HG02623 (cell line): Measurements from ENCODE around the gene MRE11.
A peak's percentile ranks its signal among the peaks of the same experiment; 100 is the strongest.
"Not testable (repeated sequence)": the region's sequence is repeated elsewhere in the genome, so short reads cannot be mapped to it uniquely, and the experiment has no call there.

Experiments
- ATAC-seq: cut with Tn5 transposase; IDR thresholded peaks from one replicate; pipeline ENCODE4 v1.9.1; 2021; ENCODE audit warnings: moderate library complexity; ENCODE audit not compliant: unreplicated experiment

The MRE11 gene

DNA sequence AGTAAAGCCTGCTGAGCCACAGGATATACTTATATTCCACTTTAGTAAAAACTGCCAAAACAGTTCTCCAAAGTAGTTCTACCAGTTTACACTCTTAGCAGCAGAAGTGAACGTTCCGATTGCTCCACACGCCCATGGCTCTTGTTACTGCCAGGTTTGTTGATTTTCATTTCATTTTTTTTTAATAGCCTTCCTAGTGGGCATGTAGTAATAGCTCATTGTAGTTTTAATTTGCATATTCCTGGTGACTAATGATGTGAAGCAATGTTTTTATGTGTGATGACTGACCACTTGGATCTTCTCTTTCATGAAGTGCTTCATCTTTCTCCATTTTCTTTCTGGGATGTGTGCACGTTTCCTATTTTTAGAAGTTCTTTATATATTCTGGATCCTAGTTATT lies 13.8 kb upstream of the MRE11 start:
- no peak for ATAC-seq

DNA sequence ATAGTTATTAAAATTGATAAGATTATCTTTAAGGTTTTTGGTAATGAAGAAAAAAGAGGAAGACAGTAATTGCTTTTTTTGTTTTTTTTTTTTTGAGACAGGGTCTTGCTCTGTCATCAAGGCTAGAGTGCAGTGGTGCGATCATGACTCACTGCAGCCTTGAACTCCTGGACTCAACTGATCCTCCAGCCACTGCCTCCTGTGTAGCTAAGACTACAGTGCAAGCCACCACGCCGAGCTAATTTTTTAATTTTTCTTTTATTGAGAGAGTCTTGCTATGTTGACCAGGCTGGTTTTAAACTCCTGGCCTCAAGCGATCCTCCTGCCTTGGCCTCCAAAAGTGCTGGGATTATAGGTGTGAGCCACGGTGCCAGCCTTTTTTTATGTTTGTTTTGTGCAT lies 12.9 kb upstream of the MRE11 start:
- not testable (repeated sequence) for ATAC-seq

DNA sequence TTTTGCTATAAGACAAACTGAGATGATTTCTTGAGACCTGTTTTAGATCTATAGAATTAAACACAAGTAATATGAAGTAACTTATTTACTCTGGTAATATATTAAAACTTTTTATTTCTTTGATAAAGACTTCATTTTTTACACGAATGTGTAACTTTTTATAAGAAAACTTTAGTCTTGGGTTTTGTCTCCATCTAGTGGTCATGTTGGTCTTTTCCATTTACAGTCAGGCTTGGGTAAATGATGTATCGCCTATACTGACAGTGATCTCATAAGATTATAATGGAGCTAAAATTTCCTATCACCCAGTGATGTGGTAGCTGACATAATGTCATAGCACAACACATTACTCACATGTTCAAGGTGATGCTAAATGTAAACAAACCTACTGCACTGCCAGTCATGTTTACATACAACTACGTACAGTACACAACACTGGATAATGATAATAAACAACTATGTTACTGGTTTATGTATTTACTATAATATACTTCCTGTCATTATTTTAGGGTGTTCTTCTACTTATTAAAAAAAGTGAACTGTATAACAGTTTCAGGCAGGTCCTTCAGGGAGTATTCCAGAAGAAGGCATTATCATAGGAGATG lies 11.1 kb upstream of the MRE11 start:
- ATAC-seq = no peak

DNA sequence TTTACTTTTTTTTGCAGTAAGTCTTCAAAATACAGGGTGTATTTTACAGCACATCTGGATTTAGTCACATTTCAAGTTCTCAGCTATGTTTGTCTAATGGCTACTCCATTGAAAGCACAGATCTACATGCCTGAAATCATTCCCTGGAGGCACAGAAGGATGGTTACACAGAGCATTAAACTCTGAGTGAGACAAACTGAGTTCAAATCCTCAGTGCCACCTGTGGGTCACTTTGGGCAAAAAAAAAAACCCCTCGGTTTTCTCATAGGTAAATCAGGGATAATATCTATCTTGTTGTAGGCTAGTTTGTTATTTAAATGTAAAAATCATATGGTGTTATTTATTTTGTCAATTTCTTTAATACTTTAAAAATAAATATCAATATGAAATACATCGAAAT lies 7.9 kb upstream of the MRE11 start:
- ATAC-seq = no peak

DNA sequence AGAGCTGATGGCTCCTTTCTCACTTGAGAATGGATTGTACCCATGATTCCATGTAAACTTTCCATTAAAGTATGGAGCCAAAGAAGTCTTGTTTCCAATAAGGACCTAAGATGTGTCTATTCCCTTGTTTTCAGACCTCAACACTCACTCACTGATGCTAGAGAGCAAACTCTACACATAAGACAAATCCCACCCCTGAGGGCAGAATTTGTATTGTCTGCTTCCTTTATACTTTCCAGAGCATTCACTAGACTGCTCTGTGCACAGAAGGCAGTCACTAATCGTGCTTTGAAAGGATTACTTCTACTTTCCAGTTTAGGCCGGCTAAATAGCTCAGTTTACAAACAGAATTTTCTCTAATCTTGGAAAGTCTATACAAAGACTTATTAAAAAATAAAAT lies 6.5 kb upstream of the MRE11 start:
- ATAC-seq = no peak

DNA sequence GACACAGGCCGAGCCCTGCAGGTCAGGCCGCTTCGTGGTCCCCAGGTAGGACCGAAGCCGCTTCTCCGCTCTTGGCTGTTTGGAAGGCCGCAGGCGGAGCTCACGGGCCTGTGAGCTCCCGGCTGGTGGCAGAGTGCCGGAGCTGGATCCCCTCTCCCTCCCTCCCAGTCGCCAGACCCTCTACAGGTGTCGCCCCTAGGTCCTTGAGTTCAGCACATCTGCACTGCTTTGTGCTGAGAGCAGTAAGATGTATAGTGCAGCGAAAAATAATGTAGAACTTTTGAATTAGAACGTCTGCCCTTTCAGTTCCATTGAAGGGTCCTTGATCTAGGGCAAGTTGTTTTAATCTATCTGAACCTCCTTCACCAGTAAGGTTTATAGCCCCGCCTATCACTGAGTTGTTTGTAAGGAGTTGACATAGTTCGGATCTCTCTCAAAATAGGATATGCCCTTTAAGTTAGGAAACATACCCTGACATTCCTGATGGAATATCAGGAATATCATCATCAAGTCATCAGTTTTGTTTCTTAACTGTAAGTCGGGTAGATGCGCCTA lies 559 bp upstream of the MRE11 start:
- peak; percentile 49 for ATAC-seq

DNA sequence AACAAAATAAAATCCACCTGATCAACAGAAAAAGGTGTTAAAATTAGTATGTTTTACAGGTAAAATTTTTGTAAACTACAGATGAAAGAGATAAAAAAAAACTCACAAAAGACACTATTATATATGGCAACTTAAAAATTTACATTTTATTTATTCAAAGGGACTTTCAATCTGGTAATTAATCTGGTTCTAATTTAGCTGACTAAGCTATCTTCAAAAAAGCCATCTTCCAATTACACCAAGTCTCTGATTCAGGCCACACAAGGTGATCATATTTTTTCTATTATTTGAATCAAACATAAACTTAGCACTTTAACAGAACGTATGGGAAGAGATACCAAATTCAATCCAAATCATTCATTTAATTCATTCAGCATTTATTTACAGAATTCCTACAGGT lies 7.6 kb downstream of the MRE11 start:
- ATAC-seq = no peak

DNA sequence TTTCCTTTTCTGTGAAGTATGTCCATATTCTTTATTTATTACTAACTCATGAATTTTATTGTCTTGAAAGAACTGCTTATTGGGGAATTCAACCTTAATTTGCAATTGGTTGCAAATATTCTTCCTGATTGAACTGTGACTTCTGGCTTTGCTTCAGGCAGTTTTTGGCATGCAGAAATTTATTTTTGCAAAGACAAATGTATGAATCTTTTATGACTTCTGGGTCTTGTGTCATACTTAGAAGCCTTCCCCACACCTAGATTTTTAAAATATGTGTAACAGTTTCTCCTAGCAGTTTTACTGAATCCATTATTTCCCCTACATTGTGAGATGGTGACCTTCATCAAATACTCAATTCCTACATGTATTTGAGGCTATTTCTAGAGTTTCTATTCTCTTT lies 12.3 kb downstream of the MRE11 start:
- ATAC-seq = no peak

DNA sequence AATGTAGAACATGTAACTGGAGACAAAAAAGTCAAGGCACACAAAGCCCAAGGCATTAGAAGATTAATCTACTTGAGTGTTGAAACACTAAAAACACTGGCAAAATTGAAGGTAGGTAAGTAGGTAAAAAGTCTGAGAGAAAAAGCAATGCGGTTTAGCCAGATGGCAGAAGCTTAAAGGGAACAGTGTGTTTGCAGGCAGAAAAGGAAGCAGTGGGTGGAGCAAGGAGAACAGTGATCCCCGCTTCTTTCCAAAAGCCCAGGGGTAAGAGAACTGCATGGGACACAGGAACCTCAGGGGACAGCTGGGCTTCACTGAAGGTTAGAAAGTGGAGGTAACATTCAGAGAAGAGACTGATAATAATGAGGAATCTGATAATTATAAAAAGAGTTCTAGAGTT lies 16.0 kb downstream of the MRE11 start:
- ATAC-seq = no peak

DNA sequence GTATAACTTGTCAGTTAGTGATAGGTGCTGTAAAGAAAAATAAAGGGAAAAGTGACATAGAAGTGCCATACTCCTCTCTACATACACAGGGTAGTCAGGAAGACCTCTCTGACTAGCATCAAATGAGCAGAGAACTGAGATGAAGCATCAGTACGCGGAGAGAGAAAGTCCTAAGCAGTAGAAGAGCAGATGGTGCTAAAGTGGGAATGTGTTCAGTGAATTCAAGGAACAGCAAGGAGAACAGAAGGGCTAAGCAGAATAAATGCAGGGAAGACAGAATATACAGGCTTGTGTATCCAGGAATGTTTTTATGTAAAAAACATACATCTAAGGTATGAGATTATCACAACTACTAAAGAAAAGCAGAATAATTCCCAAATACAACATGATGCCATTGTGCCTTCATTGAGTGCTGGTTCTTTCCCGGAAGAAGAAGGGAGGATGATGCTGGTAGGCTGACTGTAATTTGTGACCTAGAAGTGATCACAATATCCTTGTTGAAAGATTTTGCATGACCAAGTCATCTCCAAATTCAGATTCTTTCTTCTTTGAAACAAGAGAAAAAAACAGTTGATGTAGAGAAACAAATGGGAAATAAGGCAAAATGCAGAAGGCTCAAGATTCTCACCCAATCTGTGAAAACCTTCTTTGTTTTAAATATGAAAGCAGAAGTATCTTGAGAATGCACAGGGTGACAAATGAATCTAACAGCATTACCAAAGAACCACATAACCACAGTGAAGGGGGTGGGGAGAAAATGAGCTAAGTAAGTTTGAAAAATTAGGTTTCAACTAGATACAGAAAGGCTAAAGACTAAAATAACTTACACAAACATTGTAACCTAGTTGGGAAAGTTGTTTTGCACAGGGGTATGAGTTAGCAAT lies 20.5 kb downstream of the MRE11 start:
- ATAC-seq = peak; percentile 80

DNA sequence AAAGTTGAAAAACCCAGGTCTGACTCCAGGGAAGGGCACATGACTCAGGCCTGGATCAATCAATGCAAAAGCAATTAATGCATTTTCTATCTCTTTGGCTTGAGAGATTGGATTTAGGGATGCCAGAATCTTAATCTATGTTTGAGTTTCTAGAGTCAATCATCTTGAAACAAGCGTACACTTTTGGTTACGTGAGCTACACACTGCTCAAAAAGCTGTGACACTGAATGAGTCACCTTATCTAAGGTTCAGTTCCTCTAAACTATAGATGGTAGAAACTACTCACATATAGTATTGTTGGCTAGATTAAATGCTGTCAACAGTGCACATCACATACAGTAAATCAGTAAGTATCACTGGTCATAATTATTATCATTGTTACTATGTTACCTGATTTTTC lies 24.2 kb downstream of the MRE11 start:
- ATAC-seq = peak; percentile 85

DNA sequence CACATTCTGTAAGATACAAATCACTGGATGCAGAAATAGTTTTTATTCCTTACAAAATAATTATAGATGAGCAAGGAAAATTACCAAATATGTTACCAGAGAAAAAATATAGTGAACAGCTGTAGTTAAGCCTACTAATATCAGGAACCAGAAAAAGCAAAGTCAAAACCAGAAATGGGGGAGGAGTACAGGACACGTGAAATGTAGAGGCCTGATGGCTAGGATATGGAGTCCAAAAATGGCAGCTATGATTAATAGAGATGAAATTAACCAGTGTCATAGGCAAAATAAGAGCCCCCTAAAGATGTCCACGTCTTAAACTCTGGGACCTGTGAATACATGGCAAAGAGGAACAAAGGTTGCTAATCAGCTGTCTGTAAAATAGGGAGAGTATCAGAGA lies 34.1 kb downstream of the MRE11 start:
- ATAC-seq = no peak

DNA sequence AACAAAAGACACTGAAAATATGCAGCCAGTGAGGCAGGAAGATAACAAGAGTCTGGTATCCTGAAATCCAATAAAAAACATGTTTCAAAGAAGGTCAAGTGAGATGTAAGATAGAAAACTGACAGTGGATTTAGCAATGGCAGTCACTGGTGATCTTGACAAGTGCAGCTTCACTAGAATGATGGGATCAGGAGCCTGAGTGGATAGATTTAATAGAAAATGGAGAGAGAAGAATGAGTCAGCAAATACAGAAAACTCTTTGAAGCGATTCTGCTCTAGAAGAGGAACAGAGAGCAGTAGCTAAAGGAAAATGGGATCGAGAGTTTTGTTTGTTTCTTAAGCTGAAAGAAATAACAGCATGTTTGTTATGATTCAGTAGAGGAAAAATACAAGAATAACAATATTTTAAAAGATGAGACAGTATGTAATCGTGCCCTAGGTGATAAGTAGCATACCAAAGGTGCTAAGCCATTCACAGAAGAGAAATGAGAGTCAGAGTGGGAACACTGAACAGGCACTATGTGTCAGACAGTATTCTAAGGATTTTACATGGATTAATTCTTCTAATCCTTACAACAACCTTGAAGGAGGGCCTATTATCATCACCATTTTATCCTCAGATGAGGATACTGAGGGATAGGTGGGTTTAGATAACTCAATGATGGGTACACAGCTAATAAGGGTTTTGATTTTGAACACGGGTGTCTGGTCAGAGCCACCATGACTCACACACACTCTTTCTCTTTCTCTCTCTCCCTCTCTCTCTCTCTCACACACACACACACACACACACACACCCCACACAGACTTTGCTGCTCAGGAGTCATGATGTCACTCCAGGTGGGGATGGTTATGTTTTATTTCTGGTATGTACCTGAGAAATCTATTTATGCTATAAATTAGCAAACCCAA lies 36.3 kb downstream of the MRE11 start:
- no peak for ATAC-seq

DNA sequence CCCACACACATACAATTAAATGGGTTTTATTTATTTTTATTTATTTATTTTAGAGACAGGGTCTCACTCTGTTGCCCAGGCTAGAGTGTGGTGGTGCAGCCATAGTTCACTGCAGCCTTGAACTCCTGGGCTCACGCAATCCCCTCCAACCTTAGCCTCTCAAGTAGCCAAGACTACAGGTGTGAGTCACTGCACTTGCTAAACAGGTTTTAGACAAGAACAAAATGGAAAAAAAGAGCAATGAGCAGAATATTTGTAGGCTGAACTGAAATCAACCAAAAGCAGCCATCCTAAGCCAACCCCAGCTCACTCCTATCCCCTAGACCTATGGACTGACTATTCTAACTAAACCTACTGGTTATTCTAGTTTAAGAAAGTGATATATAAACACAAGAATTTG lies 37.8 kb downstream of the MRE11 start:
- no peak for ATAC-seq

DNA sequence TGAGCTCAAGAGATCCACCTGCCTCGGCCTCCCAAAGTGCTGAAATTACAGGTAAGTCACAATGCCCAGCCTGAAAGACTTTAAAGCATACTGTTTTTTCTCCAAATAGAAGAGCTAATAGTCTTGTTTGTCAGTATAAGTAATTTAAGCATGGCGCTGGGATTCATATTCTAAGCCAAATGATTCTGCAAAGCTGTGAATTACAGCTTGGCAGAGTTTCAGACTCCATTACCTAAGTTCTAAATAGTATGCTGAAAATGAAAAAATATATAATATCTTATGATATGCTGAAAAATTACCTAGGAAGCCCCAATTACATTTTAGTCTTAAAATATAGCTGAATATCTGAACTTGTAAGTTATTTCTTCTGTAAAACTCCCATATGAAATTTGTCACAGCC lies 39.3 kb downstream of the MRE11 start:
- ATAC-seq = no peak

DNA sequence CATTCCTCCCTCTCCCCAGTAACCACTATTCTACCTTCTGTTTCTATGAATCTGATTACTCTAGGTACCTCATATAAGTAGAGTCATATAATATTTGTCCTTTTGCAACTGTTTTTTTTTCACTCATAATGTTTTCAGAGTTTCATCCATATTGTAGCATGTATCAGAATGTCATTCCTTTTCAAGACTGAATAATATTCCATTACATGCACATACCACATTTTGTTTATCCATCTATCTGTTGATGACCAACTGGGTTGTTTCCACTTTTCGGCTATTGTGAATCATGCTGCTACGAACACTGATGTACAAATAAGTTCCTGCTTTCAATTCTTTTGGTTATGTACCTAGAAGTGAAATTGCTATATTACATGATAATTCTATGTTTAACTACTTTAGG lies 40.7 kb downstream of the MRE11 start:
- ATAC-seq = no peak

DNA sequence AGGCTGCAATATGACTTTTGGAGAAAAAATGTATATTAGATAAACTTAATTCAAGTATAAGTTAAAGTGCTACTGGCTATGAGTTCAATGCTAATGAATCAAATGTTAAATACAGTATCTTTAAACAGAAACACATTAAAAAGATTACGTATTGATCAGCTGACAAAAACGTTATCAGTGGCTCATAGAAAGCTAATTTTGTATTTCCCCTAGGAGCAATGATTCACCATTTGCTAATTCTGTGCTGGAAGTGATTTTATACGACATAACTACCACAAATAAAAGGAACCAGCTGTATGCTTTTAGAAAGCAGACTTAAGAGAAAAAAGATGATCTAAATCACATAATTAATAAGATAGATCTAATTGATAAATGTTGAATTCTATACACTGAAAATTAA lies 43.6 kb downstream of the MRE11 start:
- ATAC-seq = no peak

DNA sequence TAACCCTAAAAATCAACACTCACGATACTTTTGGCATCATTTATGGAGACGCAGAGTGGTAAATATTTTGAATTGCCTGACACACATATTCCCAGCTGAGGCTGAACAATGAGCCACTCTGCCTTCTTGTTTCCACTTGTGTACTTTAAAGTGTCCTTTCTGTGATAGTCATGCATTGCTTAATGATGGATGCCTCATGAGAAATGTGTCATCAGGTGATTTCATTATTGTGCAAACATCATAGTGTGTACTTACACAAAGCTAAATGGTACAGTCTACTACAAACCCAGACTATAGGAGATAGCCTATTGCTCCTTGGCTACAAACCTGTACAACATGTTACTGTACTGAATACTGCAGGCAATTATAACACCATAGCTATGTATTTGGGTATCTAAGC lies 44.2 kb downstream of the MRE11 start:
- no peak for ATAC-seq

DNA sequence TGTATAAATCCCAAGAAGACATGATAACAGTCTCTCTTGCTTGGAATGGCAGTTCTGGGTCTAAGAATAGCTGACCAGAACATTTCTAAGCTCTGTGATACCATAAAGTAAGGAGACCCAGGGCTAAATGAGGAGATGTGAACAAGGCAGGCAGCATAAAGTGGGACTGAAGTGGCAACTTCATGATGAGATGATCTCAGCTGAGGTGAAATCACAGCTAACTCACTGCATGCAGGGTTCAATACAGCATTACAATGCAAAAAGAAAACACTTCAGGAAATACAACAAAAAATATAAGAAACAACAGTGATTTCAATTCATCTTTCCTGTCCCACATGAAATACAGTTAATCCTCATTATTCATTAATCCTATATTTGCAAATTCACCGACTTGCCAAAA lies 44.6 kb downstream of the MRE11 start:
- no peak for ATAC-seq

DNA sequence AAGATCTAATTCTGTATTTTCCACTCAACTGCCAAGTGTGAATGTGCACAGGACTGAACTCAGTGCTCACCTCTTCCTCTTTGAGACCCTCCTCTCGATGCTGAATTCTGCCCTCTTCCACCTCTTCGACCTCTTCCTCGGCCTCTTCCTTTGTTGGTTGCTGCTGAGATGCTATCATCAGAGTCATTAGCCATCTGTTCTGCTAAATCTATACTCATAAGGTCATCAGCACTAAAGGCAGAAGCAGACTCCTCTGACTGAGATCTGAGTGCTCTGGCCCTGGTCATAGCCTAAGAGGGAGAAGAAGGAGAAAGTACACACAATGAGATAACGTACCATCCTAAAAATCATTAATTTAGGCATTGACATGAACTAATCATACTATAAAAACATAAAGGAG lies 46.5 kb downstream of the MRE11 start:
- no peak for ATAC-seq

DNA sequence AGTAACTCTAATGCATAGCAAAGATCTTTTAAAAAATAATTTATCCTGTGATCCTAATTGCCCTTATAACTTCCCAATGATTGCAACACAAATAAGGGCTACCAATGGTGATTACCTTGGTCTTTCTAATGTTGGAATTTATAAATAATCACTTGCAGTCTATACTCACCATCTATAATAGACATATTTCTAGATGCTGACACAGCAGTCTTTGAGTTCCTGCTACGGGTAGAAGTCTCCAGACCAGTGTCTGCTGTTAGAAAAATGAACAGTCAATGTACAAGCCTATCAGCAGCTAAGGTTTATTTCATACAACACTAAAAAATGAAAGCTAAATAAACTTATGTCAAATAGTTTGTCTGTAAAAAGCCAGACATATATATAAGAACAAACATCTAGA lies 48.0 kb downstream of the MRE11 start:
- ATAC-seq = no peak
